Measurements from ENCODE around the gene CCDC9. TPM values are rescaled to one million over a fixed set of nuclear protein-coding genes. Genes with fewer than 3 reads are reported as not detected.
"Not testable (repeated sequence)": the region's sequence is repeated elsewhere in the genome, so short reads cannot be mapped to it uniquely, and the experiment has no call there.

Gene CCDC9
- total and polyA plus RNA-seq, 5 experiments from 2014 or later: 5.0 to 53.1 (median 10.8) TPM

- Mint-ChIP-seq H3K27ac (no peak overlapping the region), H3K27me3 (no peaks in the 10 kb centered on the region), H3K9me3 (no peaks in the 10 kb centered on the region), H3K4me3 (no peak overlapping the region), H3K36me3 (peaks cover 0 to 64% (median 11%) of the 10 kb centered on the region in 3 donors), H3K4me1 (peaks cover 8 to 26% (median 11%) of the 10 kb centered on the region in 4 donors)
- no peak for ATAC-seq
- no peak for DNase-seq
- POLR2A ChIA-PET: interaction anchor here (1.1 to 1.2 kb wide), 2 partner anchors 13 to 27 kb away, joined by 5 to 9 read pairs; partner anchors contain the start of gene CCDC9
Measured at GRCh38 chr19:47269596-47269995, 13.3 kb downstream of the CCDC9 start.

- Mint-ChIP-seq H3K4me3 (no peak overlapping the region), H3K9me3 (no peaks in the 10 kb centered on the region), H3K27ac (no peak overlapping the region), H3K4me1 (peaks cover 10 to 31% (median 14%) of the 10 kb centered on the region in 4 donors), H3K36me3 (peaks cover 0 to 59% (median 9%) of the 10 kb centered on the region in 3 donors), H3K27me3 (no peaks in the 10 kb centered on the region)
- DNase-seq (no peak), ATAC-seq (no peak)
- POLR2A ChIA-PET: interaction anchor here (2.1 kb wide), 1 partner anchor 14 kb away, joined by 15 read pairs; the partner anchor contains the start of gene CCDC9
Measured at GRCh38 chr19:47270408-47270807, 14.1 kb downstream of the CCDC9 start.

GRCh38 chr19:47271949-47272348, 15.6 kb downstream of the CCDC9 start:
- Mint-ChIP-seq H3K9me3 (no peaks in the 10 kb centered on the region), H3K36me3 (peaks cover 0 to 44% (median 8%) of the 10 kb centered on the region in 3 donors), H3K4me1 (peaks cover 20 to 39% (median 23%) of the 10 kb centered on the region in 4 donors), H3K27me3 (no peaks in the 10 kb centered on the region), H3K4me3 (peak overlapping the region in 5 of 10 donors; percentile 33 to 96 (median 86)), H3K27ac (peak overlapping the region in 4 of 10 donors; percentile 58 to 99 (median 77))
- no peak for ATAC-seq
- POLR2A ChIA-PET: interaction anchor here (2.1 kb wide), 1 partner anchor 15 kb away, joined by 15 read pairs; the partner anchor contains the start of gene CCDC9
- no peak for DNase-seq

- peak overlapping the region; percentile 71 to 99 (median 91) for H3K27ac Mint-ChIP-seq
- H3K4me1 Mint-ChIP-seq: peaks cover 20 to 39% (median 24%) of the 10 kb centered on the region in 4 donors
- no peak for ATAC-seq
- DNase-seq: peak in 4 of 10 donors; percentile 8 to 68 (median 26)
- no peaks in the 10 kb centered on the region for H3K27me3 Mint-ChIP-seq
- H3K9me3 Mint-ChIP-seq: no peaks in the 10 kb centered on the region
- POLR2A ChIA-PET: interaction anchor here (2.1 to 2.7 kb wide), 2 partner anchors 16 to 47 kb away, joined by 13 to 15 read pairs; partner anchors contain the start of gene CCDC9
- peak overlapping the region; percentile 77 to 99 (median 88) for H3K4me3 Mint-ChIP-seq
- peaks cover 0 to 37% (median 8%) of the 10 kb centered on the region in 3 donors for H3K36me3 Mint-ChIP-seq
Measured at GRCh38 chr19:47272448-47273312, 16.4 kb downstream of the CCDC9 start.

- POLR2A ChIA-PET: interaction anchor here (0.6 to 2.7 kb wide), 19 partner anchors 10 to 1158 kb away, joined by 3 to 74 read pairs (median 4); partner anchors contain the start of genes CCDC9, DHX34 and ZC3H4
- Mint-ChIP-seq H3K27me3 (no peaks in the 10 kb centered on the region), H3K36me3 (peaks cover 0 to 28% (median 4%) of the 10 kb centered on the region in 3 donors), H3K4me1 (peaks cover 21 to 39% (median 27%) of the 10 kb centered on the region in 4 donors), H3K9me3 (no peaks in the 10 kb centered on the region), H3K27ac (peak overlapping the region; percentile 88 to 99 (median 98)), H3K4me3 (peak overlapping the region; percentile 86 to 99 (median 97))
- DNase-seq (peak; percentile 80 to 94 (median 87)), ATAC-seq (peak; percentile 69)
Measured at GRCh38 chr19:47273313-47274070, 17.2 kb downstream of the CCDC9 start.

GRCh38 chr19:47274071-47274890, 18.0 kb downstream of the CCDC9 start, which contains the start of gene INAFM1:
INAFM1 (plus strand) TSS chr19:47274885; CDS start chr19:47274920, 35 bp downstream.
- POLR2A ChIA-PET: interaction anchor here (0.6 to 2.7 kb wide), 25 partner anchors 10 to 1157 kb away, joined by 3 to 74 read pairs (median 3); partner anchors contain the start of genes CCDC9, DHX34 and ZC3H4
- peak within 1 kb of the TSS; percentile 88 to 99 (median 98) for H3K27ac Mint-ChIP-seq
- H3K4me3 Mint-ChIP-seq: peak within 1 kb of the TSS; percentile 86 to 99 (median 97)
- H3K27me3 Mint-ChIP-seq: no peaks in the 10 kb centered on the region
- H3K4me1 Mint-ChIP-seq: peaks cover 21 to 39% (median 27%) of the 10 kb centered on the region in 4 donors
- DNase-seq (peak; percentile 96 to 100 (median 99)), ATAC-seq (peak; percentile 68 to 75)
- H3K9me3 Mint-ChIP-seq: no peaks in the 10 kb centered on the region
- H3K36me3 Mint-ChIP-seq: peaks cover 0 to 25% (median 3%) of the 10 kb centered on the region in 3 donors

- POLR2A ChIA-PET: interaction anchor here (0.6 to 2.7 kb wide), 15 partner anchors 9 to 165 kb away, joined by 3 to 74 read pairs (median 4); partner anchors contain the start of genes CCDC9, DHX34 and ZC3H4
- DNase-seq: peak in 3 of 10 donors; percentile 18 to 35 (median 19)
- Mint-ChIP-seq H3K9me3 (no peaks in the 10 kb centered on the region), H3K27me3 (no peaks in the 10 kb centered on the region), H3K4me3 (peak overlapping the region; percentile 71 to 89 (median 80)), H3K4me1 (peaks cover 21 to 45% (median 27%) of the 10 kb centered on the region in 4 donors), H3K36me3 (peaks cover 0 to 21% (median 3%) of the 10 kb centered on the region in 3 donors), H3K27ac (peak overlapping the region; percentile 55 to 88 (median 82))
- peak; percentile 39 to 51 for ATAC-seq
Measured at GRCh38 chr19:47274891-47275761, 18.8 kb downstream of the CCDC9 start.

GRCh38 chr19:47275791-47276461, 19.6 kb downstream of the CCDC9 start:
- no peaks in the 10 kb centered on the region for H3K27me3 Mint-ChIP-seq
- H3K4me3 Mint-ChIP-seq: peak overlapping the region; percentile 71 to 89 (median 80)
- POLR2A ChIA-PET: interaction anchor here (1.3 to 2.7 kb wide), 4 partner anchors 15 to 50 kb away, joined by 3 to 13 read pairs (median 4); no protein-coding TSS in a partner anchor
- peaks cover 0 to 15% (median 0%) of the 10 kb centered on the region in 3 donors for H3K36me3 Mint-ChIP-seq
- no peak for DNase-seq
- ATAC-seq: no peak
- no peaks in the 10 kb centered on the region for H3K9me3 Mint-ChIP-seq
- peak overlapping the region in 9 of 10 donors; percentile 55 to 88 (median 84) for H3K27ac Mint-ChIP-seq
- peaks cover 22 to 37% (median 26%) of the 10 kb centered on the region in 4 donors for H3K4me1 Mint-ChIP-seq

GRCh38 chr19:47276513-47276912, 20.2 kb downstream of the CCDC9 start:
- not testable (repeated sequence) for ATAC-seq, H3K36me3 Mint-ChIP-seq, H3K27me3 Mint-ChIP-seq, H3K9me3 Mint-ChIP-seq, DNase-seq
- peak overlapping the region in 3 of 10 donors; percentile 39 to 62 (median 43) for H3K27ac Mint-ChIP-seq
- POLR2A ChIA-PET: interaction anchor here (1.3 to 2.0 kb wide), 3 partner anchors 16 to 30 kb away, joined by 3 to 5 read pairs (median 4); no protein-coding TSS in a partner anchor
- peak overlapping the region in 5 of 10 donors; percentile 72 to 89 (median 79) for H3K4me3 Mint-ChIP-seq
- peaks cover 22 to 34% (median 26%) of the 10 kb centered on the region in 4 donors for H3K4me1 Mint-ChIP-seq
